H9 (cell line): Measurements from ENCODE around the gene LEMD1. TPM values are rescaled to one million over a fixed set of nuclear protein-coding genes. Genes with fewer than 3 reads are reported as not detected.

ENCODE experiments used
- DNase-seq: peaks from one replicate; pipeline ENCODE4 v3.0.0-alpha.2; 2017
- H2AFZ ChIP-seq: one replicate; pipeline ENCODE4 v1.6.1; 2013; ENCODE audit warnings: mild to moderate bottlenecking, low read length, control low read depth, moderate library complexity
- H2AK5ac ChIP-seq: 2 replicates; pipeline ENCODE4 v1.6.1; 2013; ENCODE audit warnings: low read length, control low read depth, mixed read lengths; ENCODE audit not compliant: insufficient read length
- H2BK120ac ChIP-seq: one replicate; pipeline ENCODE4 v1.6.1; 2013; ENCODE audit warnings: low read depth, mild to moderate bottlenecking, low read length, control low read depth, inconsistent platforms; ENCODE audit not compliant: poor library complexity, severe bottlenecking
- H2BK12ac ChIP-seq: 2 replicates; pipeline ENCODE4 v1.6.1; 2013; ENCODE audit warnings: low read length, control low read depth, mixed read lengths, low read depth; ENCODE audit not compliant: insufficient read length
- H2BK15ac ChIP-seq: 2 replicates; pipeline ENCODE4 v1.6.1; 2013; ENCODE audit warnings: low read depth, low read length, control low read depth
- H2BK20ac ChIP-seq: one replicate; pipeline ENCODE4 v1.6.1; 2013; ENCODE audit warnings: low read depth, mild to moderate bottlenecking, low read length, control low read depth, inconsistent platforms; ENCODE audit not compliant: poor library complexity, severe bottlenecking
- H2BK5ac ChIP-seq: 2 replicates; pipeline ENCODE4 v1.6.1; 2013; ENCODE audit warnings: low read length, control low read depth, mixed read lengths; ENCODE audit not compliant: insufficient read length
- H3K14ac ChIP-seq: 2 replicates; pipeline ENCODE4 v1.6.1; 2013; ENCODE audit warnings: low read length, control low read depth; ENCODE audit not compliant: insufficient read depth
- H3K18ac ChIP-seq: 2 replicates; pipeline ENCODE4 v1.6.1; 2013; ENCODE audit warnings: low read depth, mild to moderate bottlenecking, mixed read lengths, low read length, control low read depth; ENCODE audit not compliant: insufficient read length
- H3K23ac ChIP-seq: 2 replicates; pipeline ENCODE4 v1.6.1; 2013; ENCODE audit warnings: low read length, control low read depth, mixed read lengths, low read depth; ENCODE audit not compliant: insufficient read length
- H3K23me2 ChIP-seq: 2 replicates; pipeline ENCODE4 v1.6.1; 2013; ENCODE audit warnings: low read depth, mild to moderate bottlenecking, mixed read lengths, low read length, control low read depth; ENCODE audit not compliant: insufficient read length, poor library complexity, severe bottlenecking
- H3K27ac ChIP-seq: 2 replicates; pipeline ENCODE4 v1.5.1; 2013; ENCODE audit warnings: low read length, control low read depth, mixed read lengths, low read depth; ENCODE audit not compliant: insufficient read length
- H3K27me3 ChIP-seq: 2 replicates; pipeline ENCODE4 v1.6.1; 2013; ENCODE audit warnings: low read length, control low read depth, inconsistent platforms; ENCODE audit not compliant: insufficient read depth
- H3K4ac ChIP-seq: 2 replicates; pipeline ENCODE4 v1.6.1; 2013; ENCODE audit warnings: low read depth, mild to moderate bottlenecking, control low read depth, inconsistent platforms, low read length, moderate library complexity
- H3K4me1 ChIP-seq: 2 replicates; pipeline ENCODE4 v1.6.1; 2013; ENCODE audit warnings: low read length, control low read depth, inconsistent platforms; ENCODE audit not compliant: insufficient read depth
- H3K4me2 ChIP-seq: 2 replicates; pipeline ENCODE4 v1.6.1; 2013; ENCODE audit warnings: low read length, control low read depth, mixed read lengths; ENCODE audit not compliant: insufficient read length, insufficient read depth
- H3K56ac ChIP-seq: 2 replicates; pipeline ENCODE4 v1.6.1; 2013; ENCODE audit warnings: low read depth, mild to moderate bottlenecking, mixed read lengths, low read length, control low read depth; ENCODE audit not compliant: insufficient read length
- H3K79me1 ChIP-seq: 2 replicates; pipeline ENCODE4 v1.6.1; 2013; ENCODE audit warnings: low read depth, mild to moderate bottlenecking, moderate library complexity, low read length, control low read depth, inconsistent platforms; ENCODE audit not compliant: insufficient read depth, poor library complexity, severe bottlenecking
- H3K79me2 ChIP-seq: 2 replicates; pipeline ENCODE4 v1.6.1; 2013; ENCODE audit warnings: low read length, control low read depth, inconsistent platforms; ENCODE audit not compliant: insufficient read depth
- H3K9ac ChIP-seq: 2 replicates; pipeline ENCODE4 v1.6.1; 2013; ENCODE audit warnings: low read length, control low read depth, mixed read lengths; ENCODE audit not compliant: insufficient read length; ENCODE audit errors: extremely low read depth
- H3K9me3 ChIP-seq: one replicate; pipeline ENCODE4 v1.6.1; 2013; ENCODE audit warnings: low read depth, low read length, inconsistent platforms; ENCODE audit not compliant: control insufficient read depth
- H3T11ph ChIP-seq: one replicate; pipeline ENCODE4 v1.6.1; 2013; ENCODE audit warnings: mild to moderate bottlenecking, low read length, control low read depth, inconsistent platforms
- H4K20me1 ChIP-seq: one replicate; pipeline ENCODE4 v1.6.1; 2013; ENCODE audit not compliant: control insufficient read depth, insufficient read length, insufficient read depth
- H4K5ac ChIP-seq: 2 replicates; pipeline ENCODE4 v1.6.1; 2013; ENCODE audit warnings: low read depth, mild to moderate bottlenecking, mixed read lengths, low read length, control low read depth; ENCODE audit not compliant: insufficient read length
- H4K8ac ChIP-seq: replicated peaks from 2 replicates; pipeline ENCODE4 v1.6.1; 2013; ENCODE audit warnings: low read length, control low read depth, mixed read lengths, low read depth; ENCODE audit not compliant: insufficient read length
- H4K91ac ChIP-seq: 2 replicates; pipeline ENCODE4 v1.6.1; 2013; ENCODE audit warnings: low read depth, mild to moderate bottlenecking, moderate library complexity, mixed read lengths, low read length, control low read depth; ENCODE audit not compliant: insufficient read length
- H3K27ac Mint-ChIP-seq, 3 experiments: 2 replicates in 2 of 3; 3 replicates in 1 of 3; pipeline ENCODE4 v1.8.0; 2020 to 2021; ENCODE audit warnings: mixed read lengths in 3 of 3, mild to moderate bottlenecking in 1 of 3, moderate library complexity in 1 of 3
- H3K27me3 Mint-ChIP-seq: 2 replicates; pipeline ENCODE4 v1.8.0; 2021; ENCODE audit warnings: low read depth, mild to moderate bottlenecking, moderate library complexity, mixed read lengths
- H3K36me3 Mint-ChIP-seq, 3 experiments: 2 replicates in 2 of 3; 3 replicates in 1 of 3; pipeline ENCODE4 v1.8.0; 2020 to 2021; ENCODE audit warnings: low read depth in 3 of 3, mixed read lengths in 3 of 3; ENCODE audit not compliant: insufficient read depth in 1 of 3
- H3K4me1 Mint-ChIP-seq, 2 experiments: 2 replicates each; pipeline ENCODE4 v1.8.0; 2020; ENCODE audit warnings: mixed read lengths in 2 of 2
- H3K4me3 Mint-ChIP-seq, 2 experiments: 2 replicates in 1 of 2; 3 replicates in 1 of 2; pipeline ENCODE4 v1.8.0; 2020 to 2021; ENCODE audit warnings: mild to moderate bottlenecking in 2 of 2, mixed read lengths in 2 of 2, moderate library complexity in 1 of 2
- H3K9me3 Mint-ChIP-seq, 2 experiments: 2 replicates in 1 of 2; 3 replicates in 1 of 2; pipeline ENCODE4 v1.8.0; 2020; ENCODE audit warnings: mild to moderate bottlenecking in 2 of 2, mixed read lengths in 2 of 2, moderate library complexity in 1 of 2
- WGBS: extraction: QIAGEN DNeasy Blood & Tissue Kit; methylation state at CpG from one replicate; pipeline ENCODE4 v1.1.7; 2013; ENCODE audit warnings: missing lambda C conversion rate, low lambda C conversion rate, mixed read lengths; ENCODE audit not compliant: insufficient read length; ENCODE audit errors: extremely low coverage; 5-methylcytosine and 5-hydroxymethylcytosine counted together
- total RNA-seq: library from RNA; stranded (reverse); gene quantifications from 2 replicates; pipeline ENCODE4 v1.2.1, GENCODE V29; 2021
- TF ChIP-seq, protein P1 (sequence below): fragments of 200-600 bp; sonication (generic); conservative IDR thresholded peaks from 3 replicates; pipeline ENCODE4 v1.8.0; 2021; ENCODE audit warnings: antibody characterized with exemption, mild to moderate bottlenecking

Gene LEMD1
- total RNA-seq, 1 experiment from 2014 or later = 11.8 TPM

DNA sequence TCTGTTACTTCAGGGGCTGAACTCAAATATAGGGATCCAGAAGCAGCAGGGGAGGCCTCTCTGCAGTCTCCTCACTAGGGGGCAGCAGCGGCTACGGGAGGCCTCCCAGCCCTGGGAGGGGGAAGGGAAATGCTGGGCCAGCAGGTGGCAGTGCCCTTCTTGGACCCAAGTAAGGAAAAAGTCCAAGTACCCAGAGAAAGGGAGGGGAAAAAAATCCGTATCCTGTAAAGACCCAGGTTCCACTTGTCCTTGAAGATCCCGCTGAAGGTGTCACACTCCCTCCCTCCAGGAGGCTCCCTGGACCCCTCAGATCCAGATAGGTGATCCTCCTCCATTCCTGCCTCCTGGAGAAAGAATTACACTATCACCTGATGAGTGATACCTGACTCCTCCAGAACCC, 86.2 kb downstream of the LEMD1 start:
- no peaks in the 10 kb centered on the region for H3K79me2 ChIP-seq
- Mint-ChIP-seq H3K27me3 (peaks cover 21% of the 10 kb centered on the region), H3K27ac (no peak overlapping the region), H3K4me1 (peaks cover 27 to 28% of the 10 kb centered on the region in 2 experiments), H3K4me3 (no peak overlapping the region), H3K36me3 (no peaks in the 10 kb centered on the region), H3K9me3 (no peaks in the 10 kb centered on the region)
- H2BK15ac ChIP-seq = no peak overlapping the region
- H2BK120ac ChIP-seq = no peak overlapping the region
- H3K18ac ChIP-seq = no peak overlapping the region
- no peak overlapping the region for H3K4me2 ChIP-seq
- no CpG with 5 or more reads among the region's 4 CpGs for WGBS
- no peak overlapping the region for H3T11ph ChIP-seq
- no peak overlapping the region for H3K27ac ChIP-seq
- no peak overlapping the region for H3K56ac ChIP-seq
- no peak overlapping the region for H4K91ac ChIP-seq
- H3K27me3 ChIP-seq = no peaks in the 10 kb centered on the region
- H3K14ac ChIP-seq = no peak overlapping the region
- TF ChIP-seq, protein P1, sequence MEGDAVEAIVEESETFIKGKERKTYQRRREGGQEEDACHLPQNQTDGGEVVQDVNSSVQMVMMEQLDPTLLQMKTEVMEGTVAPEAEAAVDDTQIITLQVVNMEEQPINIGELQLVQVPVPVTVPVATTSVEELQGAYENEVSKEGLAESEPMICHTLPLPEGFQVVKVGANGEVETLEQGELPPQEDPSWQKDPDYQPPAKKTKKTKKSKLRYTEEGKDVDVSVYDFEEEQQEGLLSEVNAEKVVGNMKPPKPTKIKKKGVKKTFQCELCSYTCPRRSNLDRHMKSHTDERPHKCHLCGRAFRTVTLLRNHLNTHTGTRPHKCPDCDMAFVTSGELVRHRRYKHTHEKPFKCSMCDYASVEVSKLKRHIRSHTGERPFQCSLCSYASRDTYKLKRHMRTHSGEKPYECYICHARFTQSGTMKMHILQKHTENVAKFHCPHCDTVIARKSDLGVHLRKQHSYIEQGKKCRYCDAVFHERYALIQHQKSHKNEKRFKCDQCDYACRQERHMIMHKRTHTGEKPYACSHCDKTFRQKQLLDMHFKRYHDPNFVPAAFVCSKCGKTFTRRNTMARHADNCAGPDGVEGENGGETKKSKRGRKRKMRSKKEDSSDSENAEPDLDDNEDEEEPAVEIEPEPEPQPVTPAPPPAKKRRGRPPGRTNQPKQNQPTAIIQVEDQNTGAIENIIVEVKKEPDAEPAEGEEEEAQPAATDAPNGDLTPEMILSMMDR = peak; percentile 97
- H2AFZ ChIP-seq = no peak overlapping the region
- H4K20me1 ChIP-seq = no peaks in the 10 kb centered on the region
- H3K79me1 ChIP-seq = no peaks in the 10 kb centered on the region
- no peak overlapping the region for H4K8ac ChIP-seq
- H2BK20ac ChIP-seq = no peak overlapping the region
- no peaks in the 10 kb centered on the region for H3K23me2 ChIP-seq
- H3K9me3 ChIP-seq = no peaks in the 10 kb centered on the region
- peak; percentile 90 for DNase-seq
- no peak overlapping the region for H2AK5ac ChIP-seq
- no peak overlapping the region for H3K4ac ChIP-seq
- no peak overlapping the region for H2BK5ac ChIP-seq
- H2BK12ac ChIP-seq = no peak overlapping the region
- H4K5ac ChIP-seq = no peak overlapping the region
- no peak overlapping the region for H3K9ac ChIP-seq
- H3K23ac ChIP-seq = no peak overlapping the region
- peaks cover 11% of the 10 kb centered on the region for H3K4me1 ChIP-seq
